HepG2 (cell line): ENCODE data around the gene PDLIM5. TPM values are rescaled to one million over a fixed set of nuclear protein-coding genes. Genes with fewer than 3 reads are reported as not detected.

Source experiments
- ATF1 ChIP-seq: IDR thresholded peaks from 2 replicates; pipeline ENCODE4 v1.6.1; 2016; ENCODE audit warnings: mild to moderate bottlenecking, control low read depth
- ETV6 ChIP-seq: sonication (generic); formaldehyde crosslinking; conservative IDR thresholded peaks from 2 replicates; pipeline ENCODE4 v1.4.0; 2020; ENCODE audit warnings: missing genetic modification reagents
- GATAD2A ChIP-seq: IDR thresholded peaks from 2 replicates; pipeline ENCODE4 v1.6.1; 2016
- GMEB2 ChIP-seq: IDR thresholded peaks from 2 replicates; pipeline ENCODE4 v1.6.1; 2016; ENCODE audit warnings: missing biosample characterization, missing genetic modification reagents, low read depth
- HNRNPK ChIP-seq: fragments of 200-400 bp; formaldehyde crosslinking; IDR thresholded peaks from 2 replicates; pipeline ENCODE4 v1.6.1; 2018; ENCODE audit warnings: low read length, low read depth, moderate library complexity, mild to moderate bottlenecking; ENCODE audit not compliant: poor library complexity, severe bottlenecking
- HOXD1 ChIP-seq: sonication (generic); formaldehyde crosslinking; IDR thresholded peaks from 2 replicates; pipeline ENCODE4 v1.5.0; 2020; ENCODE audit warnings: missing genetic modification reagents
- KDM1A ChIP-seq: IDR thresholded peaks from 2 replicates; pipeline ENCODE4 v1.6.1; 2016; ENCODE audit warnings: missing compliant biosample characterization
- MXI1 ChIP-seq: IDR thresholded peaks from 3 replicates; pipeline ENCODE4 v1.6.1; 2012; ENCODE audit warnings: low read depth, low read length, inconsistent platforms, borderline replicate concordance
- NBN ChIP-seq: fragments of 450-650 bp; conservative IDR thresholded peaks from 2 replicates; pipeline ENCODE4 v1.6.1; 2017
- NCOA5 ChIP-seq: sonication (generic); formaldehyde crosslinking; IDR thresholded peaks from 2 replicates; pipeline ENCODE4 v1.4.0; 2020; ENCODE audit warnings: missing genetic modification reagents
- NFE2 ChIP-seq: sonication (generic); formaldehyde crosslinking; IDR thresholded peaks from 2 replicates; pipeline ENCODE4 v1.4.0; 2020; ENCODE audit warnings: missing genetic modification reagents
- NR0B2 ChIP-seq: sonication (generic); formaldehyde crosslinking; IDR thresholded peaks from 2 replicates; pipeline ENCODE4 v1.4.0; 2020; ENCODE audit warnings: mild to moderate bottlenecking, missing genetic modification reagents
- SIX1 ChIP-seq: sonication (generic); formaldehyde crosslinking; IDR thresholded peaks from 2 replicates; pipeline ENCODE4 v1.4.0; 2020; ENCODE audit warnings: missing genetic modification reagents, borderline replicate concordance
- SOX5 ChIP-seq: IDR thresholded peaks from 2 replicates; pipeline ENCODE4 v1.6.1; 2016; ENCODE audit warnings: borderline replicate concordance
- WIZ ChIP-seq: sonication (generic); formaldehyde crosslinking; IDR thresholded peaks from 2 replicates; pipeline ENCODE4 v1.5.1; 2020; ENCODE audit warnings: mild to moderate bottlenecking, missing genetic modification reagents
- XBP1 ChIP-seq: sonication (generic); formaldehyde crosslinking; IDR thresholded peaks from 2 replicates; pipeline ENCODE4 v1.5.0; 2020; ENCODE audit warnings: missing genetic modification reagents
- ZBTB42 ChIP-seq: sonication (generic); formaldehyde crosslinking; IDR thresholded peaks from 2 replicates; pipeline ENCODE4 v1.5.0; 2020; ENCODE audit warnings: mild to moderate bottlenecking, missing genetic modification reagents
- ZFP36L1 ChIP-seq: sonication (generic); formaldehyde crosslinking; IDR thresholded peaks from 2 replicates; pipeline ENCODE4 v1.8.0; 2022; ENCODE audit warnings: mild to moderate bottlenecking, missing genetic modification reagents, moderate library complexity
- ZNF205 ChIP-seq: IDR thresholded peaks from 2 replicates; pipeline ENCODE4 v1.6.1; 2018; ENCODE audit warnings: missing biosample characterization, missing genetic modification reagents
- ZNF333 ChIP-seq: sonication (generic); formaldehyde crosslinking; IDR thresholded peaks from 2 replicates; pipeline ENCODE4 v1.4.0; 2020; ENCODE audit warnings: mild to moderate bottlenecking, missing genetic modification reagents, borderline replicate concordance
- ZNF451 ChIP-seq: sonication (generic); formaldehyde crosslinking; IDR thresholded peaks from 2 replicates; pipeline ENCODE4 v1.5.0; 2020; ENCODE audit warnings: mild to moderate bottlenecking, missing genetic modification reagents
- ZNF589 ChIP-seq: sonication (generic); formaldehyde crosslinking; conservative IDR thresholded peaks from 2 replicates; pipeline ENCODE4 v1.8.0; 2022; ENCODE audit warnings: mild to moderate bottlenecking, moderate library complexity, missing genetic modification reagents
- ZNF703 ChIP-seq: sonication (generic); formaldehyde crosslinking; IDR thresholded peaks from 2 replicates; pipeline ENCODE4 v1.5.1; 2020; ENCODE audit warnings: missing genetic modification reagents, mild to moderate bottlenecking, moderate library complexity, borderline replicate concordance
- ZNF782 ChIP-seq: sonication (generic); formaldehyde crosslinking; IDR thresholded peaks from 2 replicates; pipeline ENCODE4 v1.4.0; 2020; ENCODE audit warnings: missing genetic modification reagents, mild to moderate bottlenecking, borderline replicate concordance
- polyA plus RNA-seq, 8 experiments: library from polyadenylated mRNA; depleted of rRNA in 3 of 8; stranded (reverse) in 7 of 8; unstranded in 1 of 8; fragments of >200 nt; fragmentation: Illumina TruSeq in 4 of 8; extraction: Trizol in 4 of 8; gene quantifications; 2 replicates each; pipeline versions ENCODE4 v1.2.1 to v1.2.3, GENCODE V29; 2011 to 2016; ENCODE audit warnings: low read depth in 4 of 8, missing spikeins in 1 of 8, mixed read lengths in 1 of 8; ENCODE audit not compliant: insufficient read depth in 1 of 8
- total RNA-seq, 5 experiments: library from RNA; depleted of rRNA; stranded (reverse); fragments of >200 nt; fragmentation: Illumina TruSeq; extraction: Trizol; gene quantifications; 2 replicates each; pipeline ENCODE4 v1.2.3, GENCODE V29; 2016; ENCODE audit warnings: low read depth in 1 of 5
- TF ChIP-seq, protein P1 (sequence below): sonication (generic); formaldehyde crosslinking; IDR thresholded peaks from 2 replicates; pipeline ENCODE4 v1.4.0; 2020; ENCODE audit warnings: missing genetic modification reagents

Gene PDLIM5
- total and polyA plus RNA-seq, 2 of the 13 experiments (the other 11 are each of a cell fraction or from before 2014, with no cell fraction given): 52.8 to 119 TPM

- no peak; the same call in 1 of the 2 replicates for TF ChIP-seq WIZ (CRISPR knock-in tag)
- no peak for TF ChIP-seq NR0B2 (CRISPR knock-in tag)
- peak; percentile 42; the same call in 1 of the 2 replicates for TF ChIP-seq HOXD1
- TF ChIP-seq NFE2: no peak
- TF ChIP-seq ZFP36L1: no peak
- no peak for TF ChIP-seq XBP1 (CRISPR knock-in tag)
- no peak for TF ChIP-seq NCOA5
- no peak for TF ChIP-seq SIX1 (CRISPR knock-in tag)
- no peak for TF ChIP-seq NBN
- TF ChIP-seq GMEB2 (CRISPR knock-in tag): no peak
- peak; percentile 54; the same call in 1 of the 2 replicates for TF ChIP-seq SOX5 (CRISPR knock-in tag)
- TF ChIP-seq ZBTB42 (CRISPR knock-in tag): no peak
- TF ChIP-seq HNRNPK: peak; percentile 30
- no peak for TF ChIP-seq ZNF589
- TF ChIP-seq ETV6: 0 out of 2 replicates have a peak, but pooled peaks have one; percentile 71
- 0 out of 2 replicates have a peak, but pooled peaks have one; percentile 43 for TF ChIP-seq ZNF782 (CRISPR knock-in tag)
- TF ChIP-seq GATAD2A: no peak
- TF ChIP-seq KDM1A (CRISPR knock-in tag): no peak
- peak; percentile 81; the same call in 2 of the 3 replicates for TF ChIP-seq MXI1
- no peak for TF ChIP-seq ATF1
- TF ChIP-seq ZNF333 (CRISPR knock-in tag): peak; percentile 42; the same call in 1 of the 2 replicates
- TF ChIP-seq, protein P1, sequence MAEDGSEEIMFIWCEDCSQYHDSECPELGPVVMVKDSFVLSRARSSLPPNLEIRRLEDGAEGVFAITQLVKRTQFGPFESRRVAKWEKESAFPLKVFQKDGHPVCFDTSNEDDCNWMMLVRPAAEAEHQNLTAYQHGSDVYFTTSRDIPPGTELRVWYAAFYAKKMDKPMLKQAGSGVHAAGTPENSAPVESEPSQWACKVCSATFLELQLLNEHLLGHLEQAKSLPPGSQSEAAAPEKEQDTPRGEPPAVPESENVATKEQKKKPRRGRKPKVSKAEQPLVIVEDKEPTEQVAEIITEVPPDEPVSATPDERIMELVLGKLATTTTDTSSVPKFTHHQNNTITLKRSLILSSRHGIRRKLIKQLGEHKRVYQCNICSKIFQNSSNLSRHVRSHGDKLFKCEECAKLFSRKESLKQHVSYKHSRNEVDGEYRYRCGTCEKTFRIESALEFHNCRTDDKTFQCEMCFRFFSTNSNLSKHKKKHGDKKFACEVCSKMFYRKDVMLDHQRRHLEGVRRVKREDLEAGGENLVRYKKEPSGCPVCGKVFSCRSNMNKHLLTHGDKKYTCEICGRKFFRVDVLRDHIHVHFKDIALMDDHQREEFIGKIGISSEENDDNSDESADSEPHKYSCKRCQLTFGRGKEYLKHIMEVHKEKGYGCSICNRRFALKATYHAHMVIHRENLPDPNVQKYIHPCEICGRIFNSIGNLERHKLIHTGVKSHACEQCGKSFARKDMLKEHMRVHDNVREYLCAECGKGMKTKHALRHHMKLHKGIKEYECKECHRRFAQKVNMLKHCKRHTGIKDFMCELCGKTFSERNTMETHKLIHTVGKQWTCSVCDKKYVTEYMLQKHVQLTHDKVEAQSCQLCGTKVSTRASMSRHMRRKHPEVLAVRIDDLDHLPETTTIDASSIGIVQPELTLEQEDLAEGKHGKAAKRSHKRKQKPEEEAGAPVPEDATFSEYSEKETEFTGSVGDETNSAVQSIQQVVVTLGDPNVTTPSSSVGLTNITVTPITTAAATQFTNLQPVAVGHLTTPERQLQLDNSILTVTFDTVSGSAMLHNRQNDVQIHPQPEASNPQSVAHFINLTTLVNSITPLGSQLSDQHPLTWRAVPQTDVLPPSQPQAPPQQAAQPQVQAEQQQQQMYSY (CRISPR knock-in tag): no peak
- TF ChIP-seq ZNF703 (CRISPR knock-in tag): no peak
- TF ChIP-seq ZNF205 (CRISPR knock-in tag): no peak; the same call in 1 of the 2 replicates
- 0 out of 2 replicates have a peak, but pooled peaks have one; percentile 47 for TF ChIP-seq ZNF451 (CRISPR knock-in tag)
Measured at GRCh38 chr4:94451695-94452475, at the start of gene PDLIM5 (continued).
